ENCODE results near the gene LAMC3.

DNA sequence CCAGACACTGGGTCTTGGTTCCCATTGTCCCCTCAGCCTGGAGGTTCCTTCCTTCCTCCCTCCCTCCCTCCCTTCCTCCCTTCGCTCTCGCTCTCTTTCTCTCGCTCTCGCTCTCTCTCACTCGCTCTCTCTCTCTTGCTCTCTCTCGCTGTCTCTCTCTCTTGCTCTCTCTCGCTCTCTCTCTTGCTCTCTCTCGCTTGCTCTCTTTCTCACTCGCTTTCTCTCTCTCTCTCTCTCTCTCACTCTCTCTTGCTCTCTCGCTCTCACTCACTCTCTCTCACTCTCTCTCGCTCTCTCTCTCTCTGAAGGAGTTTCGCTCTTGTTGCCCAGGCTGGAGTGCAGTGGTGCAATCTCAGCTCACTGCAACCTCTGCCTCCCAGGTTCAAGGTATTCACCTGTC lies 23.4 kb downstream of the LAMC3 start:
- no peak for TF ChIP-seq CTCF (IDR thresholded peaks at IDR 0.05)
- TF ChIP-seq EP300 (IDR thresholded peaks at IDR 0.05) = no peak
- no peak for TF ChIP-seq POLR2A (IDR thresholded peaks at IDR 0.05)
